ENCODE data around the gene PTPMT1.
"Not testable (repeated sequence)": the region's sequence is repeated elsewhere in the genome, so short reads cannot be mapped to it uniquely, and the experiment has no call there.

Gene PTPMT1

DNA sequence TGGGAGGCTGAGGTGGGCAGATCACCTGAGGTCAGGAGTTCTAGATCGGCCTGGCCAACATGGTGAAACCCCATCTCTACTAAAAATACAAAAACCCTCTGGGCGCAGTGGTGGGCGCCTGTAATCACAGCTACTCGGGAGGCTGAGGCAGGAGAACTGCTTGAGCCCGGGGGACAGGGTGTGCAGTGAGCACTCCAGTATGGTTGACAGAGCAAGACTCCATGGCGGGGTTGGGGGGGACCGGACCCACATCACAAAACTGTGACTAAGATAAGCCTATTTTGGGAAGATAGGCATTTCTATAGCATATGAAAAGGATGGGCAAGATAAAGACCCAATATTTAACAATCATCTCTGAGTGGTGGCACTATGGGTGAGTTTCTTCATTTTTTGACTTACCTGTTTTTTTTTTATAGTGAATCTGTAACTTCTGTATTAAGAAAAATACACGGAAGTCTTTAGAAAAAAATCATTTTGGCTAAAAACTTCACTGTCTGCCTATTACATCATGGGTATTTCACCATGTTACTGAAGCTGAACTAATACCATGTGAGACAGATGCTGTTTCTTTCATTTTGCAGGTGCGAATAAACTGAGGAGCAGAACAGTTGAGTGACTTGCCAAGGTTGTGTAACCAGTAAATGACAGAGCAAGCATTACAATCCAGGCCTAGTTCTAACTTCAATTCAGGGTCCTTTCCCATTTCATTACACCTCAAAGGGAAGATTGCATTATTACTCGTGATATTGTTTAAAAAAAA lies 14.9 kb upstream of the PTPMT1 start:
- no peak for DNase-seq

DNA sequence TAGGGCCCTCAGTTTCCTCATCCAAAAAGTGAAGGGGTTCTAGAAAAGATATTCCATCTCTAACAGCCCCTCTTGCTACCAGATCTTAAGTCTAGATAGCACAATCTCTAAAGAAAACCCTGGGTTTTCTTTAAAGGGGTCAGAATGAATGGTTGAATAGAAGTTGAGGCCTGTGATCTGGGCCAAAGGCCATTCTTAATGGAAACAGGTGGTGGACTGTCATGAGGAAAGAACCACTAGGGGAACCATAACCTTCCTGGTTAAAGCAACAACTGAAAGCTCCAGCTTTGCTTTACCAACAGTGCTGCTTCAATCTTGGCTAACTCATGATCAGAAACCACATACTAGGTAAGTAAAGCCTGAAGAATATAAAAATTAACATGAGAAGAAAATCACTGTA lies 14.3 kb upstream of the PTPMT1 start:
- no peak for DNase-seq

DNA sequence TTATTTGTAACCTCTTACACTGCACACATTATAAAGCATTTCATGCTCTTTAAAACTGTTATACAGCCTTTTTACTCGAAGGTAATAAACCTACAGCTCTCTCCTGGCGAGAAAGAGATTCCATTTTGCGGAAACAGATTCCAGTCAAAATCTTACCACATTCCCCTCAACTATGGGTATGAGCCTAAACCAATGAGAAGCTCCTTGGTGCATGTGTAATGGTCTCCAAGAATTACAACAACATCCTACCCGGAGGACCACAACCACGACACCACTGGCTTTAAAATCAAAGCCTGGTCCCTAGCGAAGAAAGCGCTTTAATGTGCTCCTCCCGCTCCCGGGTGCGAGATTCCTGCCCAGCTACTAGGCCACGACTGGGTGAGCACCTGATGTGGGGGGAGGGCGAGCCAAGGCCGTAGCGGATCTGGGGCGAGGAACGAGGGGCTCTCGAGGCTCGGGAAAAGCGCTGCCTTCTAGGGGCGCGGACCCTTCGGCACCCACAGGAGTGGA lies 13.3 kb upstream of the PTPMT1 start:
- no peak for DNase-seq

- DNase-seq: peak; percentile 93
Observed at GRCh38 chr11:47552566-47553405, 12.6 kb upstream of the PTPMT1 start, which contains the start of gene CELF1. Gene CELF1 (minus strand): TSS chr11:47553132. CDS start chr11:47499523, 53,609 bp downstream.

GRCh38 chr11:47553406-47553743 lies 12.0 kb upstream of the PTPMT1 start:
- DNase-seq: no peak

DNA sequence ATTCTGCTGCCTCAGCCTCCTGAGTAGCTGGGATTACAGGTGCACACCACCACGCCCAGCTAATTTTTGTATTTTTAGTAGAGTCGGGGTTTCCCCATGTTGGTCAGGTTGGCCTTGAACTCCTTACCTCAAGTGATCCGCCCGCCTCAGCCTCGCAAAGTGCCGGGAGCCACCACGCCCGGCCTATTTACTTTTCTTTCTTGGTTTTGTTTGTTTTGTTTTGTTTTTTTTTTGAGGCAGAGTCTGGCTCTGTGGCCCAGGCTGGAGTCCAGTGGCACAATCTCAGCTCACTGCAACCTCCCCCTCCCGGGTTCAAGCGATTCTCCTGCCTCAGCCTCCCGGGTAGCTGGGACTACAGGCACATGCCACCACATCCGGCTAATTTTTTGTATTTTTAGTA lies 8.4 kb upstream of the PTPMT1 start:
- not testable (repeated sequence) for DNase-seq

DNA sequence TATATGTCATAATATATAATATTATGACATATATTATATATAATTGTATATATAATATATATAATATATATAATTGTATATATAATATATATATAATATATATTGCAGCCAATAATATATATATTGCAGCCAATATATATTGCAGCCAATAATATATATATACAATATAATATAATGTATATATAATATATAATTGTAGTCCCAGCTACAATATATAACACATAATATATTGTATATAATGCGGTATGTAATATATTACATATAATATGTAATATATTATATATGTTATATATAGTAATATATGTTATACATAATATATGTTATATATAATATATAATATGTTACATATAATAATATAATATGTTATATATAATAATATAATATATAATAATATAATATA lies 6.7 kb upstream of the PTPMT1 start:
- no peak for DNase-seq

DNA sequence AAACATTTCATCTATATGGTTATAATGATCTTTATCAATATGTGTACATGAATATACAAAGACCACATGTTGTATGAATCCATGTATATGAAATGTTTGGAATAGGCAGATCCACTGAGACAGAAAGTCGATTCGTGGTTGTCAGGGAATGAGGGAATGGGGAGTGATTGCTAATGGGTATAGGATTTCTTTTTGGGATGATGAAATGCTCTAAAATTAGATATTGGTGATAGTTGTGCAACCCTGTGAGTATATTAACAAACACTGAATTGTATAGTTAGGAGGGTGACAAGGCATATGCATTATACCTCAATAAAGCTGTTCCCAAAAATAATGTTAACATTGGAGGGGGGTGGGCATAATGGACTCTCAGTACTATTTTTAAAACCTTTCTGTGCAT lies 5.0 kb upstream of the PTPMT1 start:
- no peak for DNase-seq

DNA sequence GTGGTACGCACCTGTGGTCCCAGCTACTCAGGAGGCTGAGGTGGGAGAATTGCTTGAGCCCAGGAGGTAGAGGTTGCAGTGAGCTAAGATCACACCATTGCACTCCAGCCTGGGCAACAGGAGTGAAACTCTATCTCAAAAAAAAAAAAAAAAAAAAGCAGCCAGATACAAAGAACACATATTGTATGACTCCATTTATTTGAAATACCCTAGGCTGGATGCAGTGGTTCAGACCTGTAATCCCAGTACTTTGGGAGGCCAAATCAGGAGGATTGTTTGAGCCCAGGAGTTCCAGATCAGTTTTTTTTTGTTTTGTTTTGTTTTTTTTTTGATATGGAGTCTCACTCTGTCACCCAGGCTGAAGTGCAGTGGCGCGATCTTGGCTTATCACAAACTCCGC lies 3.0 kb upstream of the PTPMT1 start:
- not testable (repeated sequence) for DNase-seq

DNA sequence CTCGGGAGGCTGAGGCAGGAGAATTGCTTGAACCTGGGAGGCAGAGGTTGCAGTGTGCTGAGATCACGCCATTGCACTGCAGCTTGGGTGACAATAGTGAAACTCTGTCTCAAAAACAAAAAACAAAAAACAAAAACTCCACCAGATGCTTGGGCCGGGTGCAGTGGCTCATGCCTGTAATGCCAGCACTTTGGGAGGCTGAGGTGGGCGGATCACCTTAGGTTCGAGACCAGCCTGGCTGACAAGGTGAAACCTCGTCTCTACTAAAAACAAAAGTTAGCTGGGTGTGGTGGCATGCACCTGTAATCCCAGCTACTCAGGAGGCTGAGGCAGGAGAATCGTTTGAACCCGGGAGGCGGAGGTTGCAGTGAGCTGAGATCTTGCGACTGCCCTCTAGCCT lies 1.0 kb upstream of the PTPMT1 start:
- not testable (repeated sequence) for DNase-seq

GRCh38 chr11:47564933-47565339 lies 463 bp upstream of the PTPMT1 start:
- no peak for DNase-seq

DNA sequence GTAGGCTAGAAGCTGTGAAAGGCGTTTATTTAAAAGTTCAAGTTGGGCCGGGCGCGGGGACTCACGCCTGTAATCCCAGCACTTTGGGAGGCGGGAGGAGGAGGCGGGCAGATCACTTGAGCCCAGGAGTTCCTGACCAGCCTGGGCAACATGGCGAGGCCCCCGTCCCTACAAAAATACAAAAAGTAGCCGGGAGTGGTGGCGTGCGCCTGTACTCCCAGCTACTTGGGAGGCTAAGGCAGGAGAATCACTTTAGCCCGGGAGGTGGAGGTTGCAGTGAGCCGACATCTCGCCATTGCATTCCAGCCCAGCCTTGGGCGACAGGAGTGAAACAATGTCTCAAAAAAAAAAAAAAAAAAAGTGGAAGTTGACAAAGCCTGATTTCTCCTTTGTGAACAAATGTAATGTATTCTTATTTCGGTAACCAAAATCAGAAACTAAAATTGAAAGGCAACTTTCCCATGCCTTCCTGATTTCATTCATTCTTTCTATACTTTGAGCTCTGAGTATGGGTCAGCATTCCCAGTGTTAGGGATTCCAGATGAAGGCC lies 825 bp downstream of the PTPMT1 start:
- DNase-seq: no peak

- no peak for DNase-seq
Observed at GRCh38 chr11:47569646-47570045, 4.2 kb downstream of the PTPMT1 start.

DNA sequence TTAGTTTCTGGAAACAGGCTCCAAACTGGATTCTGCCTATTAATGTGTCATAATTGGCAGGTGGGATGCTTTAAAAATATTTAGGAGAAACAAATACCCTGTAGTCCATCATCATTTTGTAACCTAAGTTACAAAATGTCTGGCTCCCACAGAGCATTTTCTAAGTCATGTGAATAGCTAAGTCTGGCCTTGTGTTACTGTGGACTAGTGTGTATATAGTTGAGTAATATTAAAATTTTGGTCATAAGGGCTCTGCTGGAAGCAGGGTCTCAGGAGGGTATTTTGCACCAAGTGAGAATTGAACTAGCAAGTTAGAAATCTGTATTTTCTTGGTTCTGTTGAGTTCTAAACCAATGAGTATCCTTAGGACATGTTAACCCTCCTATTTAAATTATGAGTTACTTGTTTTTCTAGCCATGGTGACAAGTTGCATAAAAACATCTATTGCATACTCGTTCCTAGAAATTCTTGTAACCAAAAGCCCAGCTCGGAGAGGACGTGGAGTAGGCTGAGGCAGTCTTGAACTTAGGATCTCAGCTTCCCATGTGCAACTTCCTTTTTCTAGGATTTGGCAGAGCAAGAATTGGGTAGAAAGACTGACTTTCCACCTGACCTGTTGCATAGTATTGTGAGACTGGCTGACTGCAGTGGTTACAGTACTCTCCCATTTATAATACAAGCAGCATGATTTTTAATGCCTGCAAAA lies 5.4 kb downstream of the PTPMT1 start:
- no peak for DNase-seq

GRCh38 chr11:47571357-47571729 lies 5.9 kb downstream of the PTPMT1 start:
- DNase-seq: no peak

GRCh38 chr11:47571895-47572294 lies 6.5 kb downstream of the PTPMT1 start:
- no peak for DNase-seq

DNA sequence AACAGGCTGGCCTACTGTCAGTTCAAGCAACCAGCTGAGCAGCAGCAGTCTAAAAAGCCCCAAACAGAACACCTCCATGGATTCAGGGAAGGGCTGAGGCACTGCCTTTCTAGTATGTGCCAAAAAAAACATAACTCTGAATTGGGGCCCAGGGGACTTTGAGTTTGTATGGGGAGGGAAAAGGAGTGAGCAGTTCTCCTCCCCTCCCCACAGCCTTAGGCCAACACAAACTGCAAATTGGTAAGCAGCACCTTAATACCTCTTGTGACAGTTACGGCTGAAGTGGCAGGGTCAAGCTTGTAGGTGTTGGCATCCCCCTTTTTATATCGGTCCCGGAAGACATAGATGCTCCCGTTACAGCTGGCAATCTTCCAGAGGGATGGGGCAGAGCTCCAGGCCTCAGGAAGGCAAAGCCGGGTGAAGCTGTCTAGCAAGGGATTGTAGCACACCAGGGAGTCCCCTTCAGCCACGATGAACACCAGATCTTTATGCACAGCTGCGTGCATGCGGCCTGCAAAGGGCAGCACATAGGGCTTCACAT lies 7.4 kb downstream of the PTPMT1 start:
- DNase-seq: no peak

DNA sequence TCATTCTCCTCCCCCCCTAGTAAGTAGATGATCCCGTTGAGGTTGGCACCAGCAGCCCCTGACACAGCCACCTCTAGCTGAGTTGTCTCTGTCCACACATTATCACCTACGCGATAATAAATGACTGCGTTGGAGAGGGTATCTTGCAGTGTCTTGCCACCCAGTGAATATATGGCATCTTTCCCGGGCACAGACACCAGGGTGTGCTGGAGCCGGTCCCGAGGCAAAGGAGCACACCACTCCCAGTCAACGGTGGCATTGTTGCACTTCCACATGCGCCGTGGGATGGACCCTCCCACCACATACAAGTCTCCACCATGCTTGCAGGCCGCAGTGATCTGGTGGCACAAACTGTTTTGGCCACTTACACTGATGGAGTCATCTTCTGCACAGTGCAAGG lies 7.9 kb downstream of the PTPMT1 start:
- DNase-seq: no peak

DNA sequence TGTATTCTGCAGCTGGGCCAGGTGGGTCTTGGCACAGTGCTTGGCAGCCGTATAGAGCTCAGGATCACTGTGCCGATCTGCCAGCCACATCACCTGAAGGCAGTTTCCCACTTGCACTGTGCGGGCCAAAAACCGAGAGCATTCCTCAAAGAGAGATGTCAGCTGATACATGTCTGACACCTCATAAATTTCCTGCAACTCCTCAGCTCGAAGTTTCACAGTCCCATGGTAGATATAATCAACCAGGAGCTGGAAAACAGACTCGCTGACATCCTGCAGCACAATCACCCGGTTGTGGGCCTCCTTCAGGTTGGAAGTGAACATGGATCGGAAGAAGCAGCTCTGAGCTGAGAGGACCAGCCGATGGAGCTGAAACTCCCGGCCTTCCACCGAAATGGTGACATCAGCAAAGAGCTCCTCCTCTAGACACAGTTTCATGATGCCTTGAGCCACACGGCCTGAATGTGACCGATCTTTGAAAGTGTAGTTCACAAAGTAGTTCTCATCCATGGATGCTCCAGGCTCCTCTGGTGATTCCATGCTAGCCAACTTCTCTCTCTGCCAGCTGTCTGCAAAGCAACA lies 12.2 kb downstream of the PTPMT1 start:
- DNase-seq: no peak

DNA sequence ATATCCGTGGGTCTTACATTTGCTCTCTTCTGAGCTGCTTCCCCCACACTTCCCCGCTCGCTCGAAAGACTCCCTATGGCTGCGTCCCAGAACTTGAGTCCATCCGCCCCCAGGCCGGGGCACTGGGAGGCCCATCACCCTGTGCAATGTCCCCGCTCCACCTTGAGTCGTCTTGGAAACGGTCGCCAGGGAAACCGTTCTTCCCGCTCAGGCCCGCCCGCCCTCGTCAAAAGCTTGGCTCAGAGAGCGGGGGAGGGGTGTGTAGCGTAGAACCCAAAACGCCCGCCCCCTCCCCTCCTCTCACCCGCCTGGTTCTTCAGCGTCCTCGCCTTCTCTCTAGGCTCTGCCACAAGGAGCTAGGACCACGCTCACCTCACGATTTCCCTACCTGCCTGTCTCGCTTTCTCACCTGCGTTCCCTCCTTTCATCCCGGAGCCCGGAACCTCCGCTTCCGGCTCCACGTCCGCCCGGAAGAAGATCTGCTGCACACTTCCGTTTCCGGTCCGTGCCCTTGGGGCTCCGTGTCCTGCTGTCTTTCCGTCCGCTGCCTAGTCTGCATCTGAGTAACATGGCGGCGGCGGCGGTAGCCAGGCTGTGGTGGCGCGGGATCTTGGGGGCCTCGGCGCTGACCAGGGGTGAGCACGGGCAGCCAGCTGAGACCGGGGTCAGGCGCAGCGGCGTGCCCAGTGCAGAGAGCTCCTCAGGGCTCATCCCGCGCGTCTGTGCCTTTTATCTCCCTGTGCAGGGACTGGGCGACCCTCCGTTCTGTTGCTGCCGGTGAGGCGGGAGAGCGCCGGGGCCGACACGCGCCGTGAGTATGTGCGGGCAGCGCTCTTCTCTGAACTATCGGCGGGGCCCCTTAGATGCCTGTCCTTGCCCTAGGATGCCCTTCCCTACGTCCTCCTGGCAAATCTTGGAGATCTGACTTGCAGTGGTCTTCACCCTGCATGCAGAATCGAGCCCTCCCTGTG lies 13.4 kb downstream of the PTPMT1 start, which contains the start of the genes KBTBD4 and NDUFS3:
Gene KBTBD4 (minus strand): TSS at position 447 of the 971 bp plus-strand sequence. CDS start 19 bp downstream, at position 428.
Gene NDUFS3 (plus strand): TSS at position 551 of the 971 bp plus-strand sequence. CDS start 18 bp downstream, at position 569.
- peak; percentile 89 for DNase-seq

GRCh38 chr11:47583844-47584243 lies 18.4 kb downstream of the PTPMT1 start:
- no peak for DNase-seq
